ENCODE measurements around the gene LCOR.
A peak's percentile ranks its signal among the peaks of the same experiment; 100 is the strongest.

LCOR gene

DNA sequence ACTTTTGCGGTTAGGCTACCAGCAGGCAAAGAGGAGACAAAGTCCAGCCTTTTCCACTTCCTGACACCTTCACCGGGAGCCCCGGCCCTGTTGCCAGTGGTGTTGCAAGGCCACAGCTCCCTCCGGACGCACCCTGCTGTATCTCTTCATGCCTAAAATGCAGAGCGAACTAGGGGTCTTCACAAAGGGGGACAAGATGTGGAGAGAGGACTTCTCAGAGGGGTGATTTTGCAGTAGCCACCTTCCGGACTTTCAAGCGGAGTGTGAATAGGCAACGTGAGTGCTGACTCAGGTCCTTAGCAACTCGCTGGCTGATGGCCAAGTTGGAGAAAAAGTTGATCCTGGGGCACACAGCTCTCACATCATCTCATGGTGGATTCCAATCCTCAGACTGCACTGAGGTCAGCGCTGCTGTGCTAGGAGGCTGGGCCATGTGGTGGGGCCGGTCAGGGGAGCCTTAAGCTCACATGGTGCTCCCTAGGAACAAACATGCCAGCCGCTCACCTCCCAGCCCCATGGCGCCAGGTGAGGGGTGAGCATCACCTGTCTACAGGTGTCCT, 166.3 kb downstream of the LCOR start:
- TF ChIP-seq, protein P1, sequence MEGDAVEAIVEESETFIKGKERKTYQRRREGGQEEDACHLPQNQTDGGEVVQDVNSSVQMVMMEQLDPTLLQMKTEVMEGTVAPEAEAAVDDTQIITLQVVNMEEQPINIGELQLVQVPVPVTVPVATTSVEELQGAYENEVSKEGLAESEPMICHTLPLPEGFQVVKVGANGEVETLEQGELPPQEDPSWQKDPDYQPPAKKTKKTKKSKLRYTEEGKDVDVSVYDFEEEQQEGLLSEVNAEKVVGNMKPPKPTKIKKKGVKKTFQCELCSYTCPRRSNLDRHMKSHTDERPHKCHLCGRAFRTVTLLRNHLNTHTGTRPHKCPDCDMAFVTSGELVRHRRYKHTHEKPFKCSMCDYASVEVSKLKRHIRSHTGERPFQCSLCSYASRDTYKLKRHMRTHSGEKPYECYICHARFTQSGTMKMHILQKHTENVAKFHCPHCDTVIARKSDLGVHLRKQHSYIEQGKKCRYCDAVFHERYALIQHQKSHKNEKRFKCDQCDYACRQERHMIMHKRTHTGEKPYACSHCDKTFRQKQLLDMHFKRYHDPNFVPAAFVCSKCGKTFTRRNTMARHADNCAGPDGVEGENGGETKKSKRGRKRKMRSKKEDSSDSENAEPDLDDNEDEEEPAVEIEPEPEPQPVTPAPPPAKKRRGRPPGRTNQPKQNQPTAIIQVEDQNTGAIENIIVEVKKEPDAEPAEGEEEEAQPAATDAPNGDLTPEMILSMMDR (IDR thresholded peaks at IDR 0.05; ENCODE audit: low read depth, low read length, missing control alignments) = no peak
- H3K4me3 ChIP-seq (ENCODE audit: low read depth, low read length) = no peak overlapping the region
- in situ Hi-C loops (cut with HindIII; ENCODE audit: low sequenced_read_pairs) = no loop called here
- DNase-seq (ENCODE audit: low read depth) = peak; percentile 54

DNA sequence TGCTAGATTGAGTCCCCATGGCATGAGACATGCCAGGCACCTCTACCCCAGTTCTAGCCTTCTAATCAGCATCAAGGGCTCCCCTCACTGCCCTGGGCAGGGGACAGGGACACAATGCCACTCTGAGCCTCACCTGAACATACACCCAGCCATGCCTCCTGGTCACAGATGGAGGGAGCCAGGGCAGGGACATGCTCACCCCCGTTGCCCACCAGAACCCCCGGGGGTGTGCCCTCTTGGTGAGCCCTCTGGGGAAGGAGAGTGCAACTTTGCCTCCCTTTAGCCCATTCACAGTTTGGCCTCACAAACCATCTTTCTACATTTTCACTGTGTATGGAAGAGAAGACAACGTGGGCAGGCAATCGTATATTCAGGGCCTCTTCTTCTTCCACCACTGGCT, 167.2 kb downstream of the LCOR start:
- DNase-seq (ENCODE audit: low read depth) = no peak
- no peak overlapping the region for H3K4me3 ChIP-seq (ENCODE audit: low read depth, low read length)
- in situ Hi-C loops (cut with HindIII; ENCODE audit: low sequenced_read_pairs) = no loop called here
- TF ChIP-seq, protein P1 (IDR thresholded peaks at IDR 0.05; ENCODE audit: low read depth, low read length, missing control alignments) = no peak

DNA sequence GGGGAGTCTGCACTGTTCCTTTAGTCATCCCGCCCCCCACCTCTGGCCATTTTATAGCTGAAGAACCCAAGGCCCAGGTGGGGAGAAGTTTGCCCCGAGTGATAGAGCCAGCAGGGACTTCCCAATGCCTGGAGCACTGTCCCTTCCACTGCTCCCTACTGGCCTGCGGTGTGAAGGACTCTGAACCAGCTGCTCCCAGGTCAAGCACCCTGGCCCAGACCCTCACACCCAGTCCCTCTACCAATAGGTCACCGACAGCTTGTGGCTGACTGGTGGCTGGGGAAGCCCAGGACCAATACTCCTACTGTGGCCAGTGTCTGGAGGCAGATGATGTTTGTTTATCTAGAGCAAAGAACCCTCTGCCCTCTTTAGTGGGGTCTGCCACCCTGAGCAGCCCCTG, 167.9 kb downstream of the LCOR start:
- TF ChIP-seq, protein P1 (IDR thresholded peaks at IDR 0.05; ENCODE audit: low read depth, low read length, missing control alignments) = no peak
- DNase-seq (ENCODE audit: low read depth) = no peak
- in situ Hi-C loops (cut with HindIII; ENCODE audit: low sequenced_read_pairs) = no loop called here
- no peak overlapping the region for H3K4me3 ChIP-seq (ENCODE audit: low read depth, low read length)

DNA sequence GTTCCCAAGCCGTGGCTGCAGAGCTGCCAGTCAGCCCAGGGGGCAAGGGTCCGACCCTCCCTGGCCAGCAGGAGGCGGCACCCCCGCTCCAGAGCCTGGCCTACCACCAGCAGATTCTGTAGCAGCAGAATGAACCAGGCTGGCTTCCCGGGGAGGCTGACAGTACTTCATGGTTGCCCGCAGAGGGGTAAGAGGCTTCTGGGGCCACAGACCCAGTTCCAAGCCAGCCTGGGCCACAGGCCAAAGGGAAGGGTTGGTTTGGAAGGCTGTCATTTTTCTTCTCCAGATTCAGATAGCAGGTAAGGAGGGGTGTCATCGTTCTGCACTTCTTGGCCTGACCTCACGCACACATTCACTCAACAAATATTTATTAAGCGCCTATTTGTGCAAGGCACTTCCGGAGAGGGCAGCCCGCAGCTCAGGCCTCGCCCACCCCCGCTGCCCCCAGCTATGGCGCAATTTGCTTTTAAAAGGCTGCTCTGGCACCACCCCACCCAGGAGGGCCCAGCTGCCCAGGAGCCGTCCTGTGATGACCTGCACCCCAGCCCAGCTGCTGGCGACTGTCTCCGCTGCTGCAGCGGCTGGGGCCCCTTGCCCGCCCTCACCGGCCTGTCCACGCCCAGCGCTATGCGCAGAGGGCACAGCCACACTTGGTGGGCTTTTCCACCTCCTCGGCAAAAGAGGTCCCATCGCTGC, 168.5 kb downstream of the LCOR start:
- no peak overlapping the region for H3K4me3 ChIP-seq (ENCODE audit: low read depth, low read length)
- no peak for DNase-seq (ENCODE audit: low read depth)
- TF ChIP-seq, protein P1 (IDR thresholded peaks at IDR 0.05; ENCODE audit: low read depth, low read length, missing control alignments) = no peak
- in situ Hi-C loops (cut with HindIII; ENCODE audit: low sequenced_read_pairs) = no loop called here

DNA sequence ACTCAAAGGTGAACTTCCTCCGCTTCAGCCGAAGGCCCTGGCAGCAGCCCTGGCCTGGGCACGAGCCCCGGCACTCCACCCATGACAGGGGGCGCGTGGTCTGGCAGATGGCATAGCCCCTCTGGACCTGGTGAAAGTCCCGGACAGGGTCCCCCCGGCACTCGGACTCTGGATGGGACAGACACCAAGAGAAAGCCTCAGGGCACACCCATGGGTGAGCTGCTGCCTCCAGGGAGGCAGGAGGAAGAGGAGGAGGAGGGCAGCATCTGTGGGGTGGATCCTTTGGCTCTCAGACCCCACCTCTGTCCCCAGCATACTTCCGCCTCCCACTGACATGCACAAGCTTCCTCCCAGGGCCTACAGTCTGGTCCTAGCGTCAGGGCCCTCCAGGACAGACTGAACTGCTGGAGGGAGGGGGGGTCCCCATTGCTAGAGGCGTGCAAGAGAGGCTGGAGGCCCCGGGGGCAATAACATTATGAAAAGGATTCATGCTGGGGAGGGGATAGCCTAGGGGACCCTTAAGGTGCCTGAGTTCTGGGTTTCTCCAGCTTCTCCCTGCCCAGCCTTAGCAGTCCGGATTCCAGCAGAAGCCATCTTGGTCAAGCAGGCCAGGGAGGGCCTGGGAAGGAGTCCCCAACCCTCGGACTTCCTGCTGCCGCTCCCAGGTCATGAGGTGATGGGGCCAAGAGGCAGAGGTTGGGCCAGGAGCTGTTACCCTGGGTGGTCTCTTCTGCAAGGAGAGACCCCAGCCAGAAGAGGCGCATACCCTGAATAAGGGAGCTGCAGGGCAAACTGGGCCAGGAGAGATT, 169.3 kb downstream of the LCOR start:
- no peak for DNase-seq (ENCODE audit: low read depth)
- H3K4me3 ChIP-seq (ENCODE audit: low read depth, low read length) = no peak overlapping the region
- TF ChIP-seq, protein P1 (IDR thresholded peaks at IDR 0.05; ENCODE audit: low read depth, low read length, missing control alignments) = no peak
- in situ Hi-C loops (cut with HindIII; ENCODE audit: low sequenced_read_pairs) = no loop called here

DNA sequence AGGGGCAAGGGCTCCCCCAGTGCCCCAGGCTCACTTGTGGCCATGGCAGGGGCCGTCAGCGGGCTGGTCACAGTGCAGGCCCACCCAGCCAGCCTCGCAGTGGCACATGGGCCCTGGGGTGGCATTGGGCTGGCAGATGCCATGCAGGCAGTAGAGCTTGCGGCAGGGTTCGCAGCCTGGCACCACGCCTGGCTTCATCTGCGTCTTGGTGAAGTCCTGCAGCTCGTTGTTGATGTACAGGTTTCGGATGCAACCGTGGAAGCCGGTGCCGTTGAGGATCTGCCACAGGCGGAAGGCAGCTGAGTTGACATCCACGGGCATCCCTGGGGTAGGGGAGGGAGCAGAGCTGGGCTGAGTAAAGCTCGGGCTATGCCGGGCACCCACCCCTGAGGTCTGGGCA, 170.6 kb downstream of the LCOR start:
- in situ Hi-C loops (cut with HindIII; ENCODE audit: low sequenced_read_pairs) = no loop called here
- no peak overlapping the region for H3K4me3 ChIP-seq (ENCODE audit: low read depth, low read length)
- TF ChIP-seq, protein P1 (IDR thresholded peaks at IDR 0.05; ENCODE audit: low read depth, low read length, missing control alignments) = no peak
- no peak for DNase-seq (ENCODE audit: low read depth)

All from astrocyte of the cerebellum (primary cell).